Measurements from ENCODE around the gene RFK. TPM values are rescaled to one million over a fixed set of nuclear protein-coding genes. Genes with fewer than 3 reads are reported as not detected.
"Not testable (repeated sequence)": the region's sequence is repeated elsewhere in the genome, so short reads cannot be mapped to it uniquely, and the experiment has no call there.

The RFK gene
- total RNA-seq, 1 experiment from 2014 or later: 434 TPM

GRCh38 chr9:76373173-76373783, 20.9 kb downstream of the RFK start:
- peak; percentile 79 for DNase-seq (ENCODE audit: extremely low read depth, low read depth)

GRCh38 chr9:76372336-76372735, 21.9 kb downstream of the RFK start:
- no peak for DNase-seq (ENCODE audit: extremely low read depth, low read depth)

- DNase-seq (ENCODE audit: extremely low read depth, low read depth): peak; percentile 94
Measured at GRCh38 chr9:76371901-76372300, 22.3 kb downstream of the RFK start.

- DNase-seq (ENCODE audit: extremely low read depth, low read depth): no peak
Measured at GRCh38 chr9:76370396-76371023, 23.7 kb downstream of the RFK start.

GRCh38 chr9:76369583-76369982, 24.6 kb downstream of the RFK start:
- no peak for DNase-seq (ENCODE audit: extremely low read depth, low read depth)

GRCh38 chr9:76366275-76366674, 28.0 kb downstream of the RFK start:
- no peak for DNase-seq (ENCODE audit: extremely low read depth, low read depth)

GRCh38 chr9:76365028-76365427, 29.2 kb downstream of the RFK start:
- DNase-seq (ENCODE audit: extremely low read depth, low read depth): no peak

GRCh38 chr9:76363032-76363395, 31.2 kb downstream of the RFK start:
- no peak for DNase-seq (ENCODE audit: extremely low read depth, low read depth)

- not testable (repeated sequence) for DNase-seq (ENCODE audit: extremely low read depth, low read depth)
Measured at GRCh38 chr9:76362332-76363031, 31.7 kb downstream of the RFK start.

GRCh38 chr9:76359766-76360165, 34.5 kb downstream of the RFK start:
- no peak for DNase-seq (ENCODE audit: extremely low read depth, low read depth)

- no peak for DNase-seq (ENCODE audit: extremely low read depth, low read depth)
Measured at GRCh38 chr9:76359365-76359764, 34.9 kb downstream of the RFK start.

GRCh38 chr9:76358628-76359280, 35.5 kb downstream of the RFK start:
- DNase-seq (ENCODE audit: extremely low read depth, low read depth): no peak

GRCh38 chr9:76357555-76357954, 36.7 kb downstream of the RFK start:
- no peak for DNase-seq (ENCODE audit: extremely low read depth, low read depth)

GRCh38 chr9:76355886-76356285, 38.3 kb downstream of the RFK start:
- no peak for DNase-seq (ENCODE audit: extremely low read depth, low read depth)

- DNase-seq (ENCODE audit: extremely low read depth, low read depth): no peak
Measured at GRCh38 chr9:76354221-76354620, 40.0 kb downstream of the RFK start.

- DNase-seq (ENCODE audit: extremely low read depth, low read depth): no peak
Measured at GRCh38 chr9:76353280-76353679, 40.9 kb downstream of the RFK start.

GRCh38 chr9:76352026-76352620, 42.1 kb downstream of the RFK start:
- no peak for DNase-seq (ENCODE audit: extremely low read depth, low read depth)

GRCh38 chr9:76351006-76351405, 43.2 kb downstream of the RFK start:
- DNase-seq (ENCODE audit: extremely low read depth, low read depth): no peak

- no peak for DNase-seq (ENCODE audit: extremely low read depth, low read depth)
Measured at GRCh38 chr9:76349865-76350264, 44.4 kb downstream of the RFK start.

GRCh38 chr9:76342858-76343257, 51.4 kb downstream of the RFK start:
- no peak for DNase-seq (ENCODE audit: extremely low read depth, low read depth)

GRCh38 chr9:76342201-76342600, 52.0 kb downstream of the RFK start:
- DNase-seq (ENCODE audit: extremely low read depth, low read depth): no peak
